ENCODE results near the gene GTPBP4. TPM values are rescaled to one million over a fixed set of nuclear protein-coding genes. Genes with fewer than 3 reads are reported as not detected.
A peak's percentile ranks its signal among the peaks of the same experiment; 100 is the strongest.

Gene GTPBP4
- total and polyA plus RNA-seq, 2 of the 13 experiments (the other 11 are each of a cell fraction or from before 2014, with no cell fraction given): 24.1 to 85.5 TPM

DNA sequence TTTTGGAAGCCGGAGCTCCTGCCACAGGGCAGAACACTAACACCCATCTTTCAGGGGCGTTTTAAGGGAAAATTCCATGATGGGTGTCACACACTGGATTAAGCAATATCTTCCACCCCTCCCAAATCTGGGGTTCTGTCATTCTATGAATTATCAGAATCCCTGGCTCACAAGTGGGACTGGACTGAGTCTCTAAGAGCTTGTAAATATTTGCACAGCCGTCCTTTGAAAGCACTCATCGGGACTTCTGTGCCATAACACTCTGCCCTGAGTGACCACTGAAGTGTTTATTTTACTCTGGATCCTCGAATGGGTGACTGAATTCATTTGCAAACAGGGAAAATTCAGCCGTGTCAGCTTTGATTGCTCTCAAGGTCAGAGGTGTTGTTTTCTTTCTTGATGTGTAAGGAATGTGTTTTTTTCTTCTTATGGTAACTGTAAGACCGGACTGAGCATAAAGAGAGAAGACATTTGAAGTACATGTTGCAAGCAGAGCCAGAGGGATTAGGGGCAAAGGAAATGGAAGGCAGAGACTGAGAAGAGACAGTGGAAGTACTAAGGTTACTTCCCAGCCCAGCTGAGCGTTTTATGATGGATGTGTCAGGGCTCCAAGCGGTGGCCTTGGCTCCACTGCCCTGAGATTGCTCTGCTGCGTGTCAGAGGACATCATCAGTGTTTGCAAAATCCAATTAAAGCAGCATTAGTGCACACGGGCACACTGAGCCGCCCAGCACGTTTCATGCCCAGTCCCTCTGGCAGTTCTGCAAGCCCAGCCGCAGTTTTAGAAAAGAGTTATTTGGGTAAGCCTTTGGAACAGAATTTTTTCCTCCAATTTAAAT, 17.7 kb upstream of the GTPBP4 start (continued):
- TF ChIP-seq, protein P1, sequence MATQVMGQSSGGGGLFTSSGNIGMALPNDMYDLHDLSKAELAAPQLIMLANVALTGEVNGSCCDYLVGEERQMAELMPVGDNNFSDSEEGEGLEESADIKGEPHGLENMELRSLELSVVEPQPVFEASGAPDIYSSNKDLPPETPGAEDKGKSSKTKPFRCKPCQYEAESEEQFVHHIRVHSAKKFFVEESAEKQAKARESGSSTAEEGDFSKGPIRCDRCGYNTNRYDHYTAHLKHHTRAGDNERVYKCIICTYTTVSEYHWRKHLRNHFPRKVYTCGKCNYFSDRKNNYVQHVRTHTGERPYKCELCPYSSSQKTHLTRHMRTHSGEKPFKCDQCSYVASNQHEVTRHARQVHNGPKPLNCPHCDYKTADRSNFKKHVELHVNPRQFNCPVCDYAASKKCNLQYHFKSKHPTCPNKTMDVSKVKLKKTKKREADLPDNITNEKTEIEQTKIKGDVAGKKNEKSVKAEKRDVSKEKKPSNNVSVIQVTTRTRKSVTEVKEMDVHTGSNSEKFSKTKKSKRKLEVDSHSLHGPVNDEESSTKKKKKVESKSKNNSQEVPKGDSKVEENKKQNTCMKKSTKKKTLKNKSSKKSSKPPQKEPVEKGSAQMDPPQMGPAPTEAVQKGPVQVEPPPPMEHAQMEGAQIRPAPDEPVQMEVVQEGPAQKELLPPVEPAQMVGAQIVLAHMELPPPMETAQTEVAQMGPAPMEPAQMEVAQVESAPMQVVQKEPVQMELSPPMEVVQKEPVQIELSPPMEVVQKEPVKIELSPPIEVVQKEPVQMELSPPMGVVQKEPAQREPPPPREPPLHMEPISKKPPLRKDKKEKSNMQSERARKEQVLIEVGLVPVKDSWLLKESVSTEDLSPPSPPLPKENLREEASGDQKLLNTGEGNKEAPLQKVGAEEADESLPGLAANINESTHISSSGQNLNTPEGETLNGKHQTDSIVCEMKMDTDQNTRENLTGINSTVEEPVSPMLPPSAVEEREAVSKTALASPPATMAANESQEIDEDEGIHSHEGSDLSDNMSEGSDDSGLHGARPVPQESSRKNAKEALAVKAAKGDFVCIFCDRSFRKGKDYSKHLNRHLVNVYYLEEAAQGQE (IDR thresholded peaks at IDR 0.05; ENCODE audit: borderline replicate concordance in 1 of 2, low read depth in 1 of 2, low read length in 2 of 2): peak in 1 of 2 experiments; percentile 68; a peak in 2 of 4 replicates
- TF ChIP-seq FOSL1 (CRISPR knock-in tag; IDR thresholded peaks at IDR 0.05; ENCODE audit: borderline replicate concordance): no peak
- TF ChIP-seq ZNF432 (CRISPR knock-in tag; IDR thresholded peaks at IDR 0.05; ENCODE audit: borderline replicate concordance): no peak
- TF ChIP-seq FOXA1 (IDR thresholded peaks at IDR 0.05): peak; percentile 53; the same call in 1 of the 2 replicates
- peak; percentile 72; the same call in 1 of the 2 replicates for TF ChIP-seq FOXA1 (CRISPR knock-in tag; IDR thresholded peaks at IDR 0.05)
- TF ChIP-seq, protein P2, sequence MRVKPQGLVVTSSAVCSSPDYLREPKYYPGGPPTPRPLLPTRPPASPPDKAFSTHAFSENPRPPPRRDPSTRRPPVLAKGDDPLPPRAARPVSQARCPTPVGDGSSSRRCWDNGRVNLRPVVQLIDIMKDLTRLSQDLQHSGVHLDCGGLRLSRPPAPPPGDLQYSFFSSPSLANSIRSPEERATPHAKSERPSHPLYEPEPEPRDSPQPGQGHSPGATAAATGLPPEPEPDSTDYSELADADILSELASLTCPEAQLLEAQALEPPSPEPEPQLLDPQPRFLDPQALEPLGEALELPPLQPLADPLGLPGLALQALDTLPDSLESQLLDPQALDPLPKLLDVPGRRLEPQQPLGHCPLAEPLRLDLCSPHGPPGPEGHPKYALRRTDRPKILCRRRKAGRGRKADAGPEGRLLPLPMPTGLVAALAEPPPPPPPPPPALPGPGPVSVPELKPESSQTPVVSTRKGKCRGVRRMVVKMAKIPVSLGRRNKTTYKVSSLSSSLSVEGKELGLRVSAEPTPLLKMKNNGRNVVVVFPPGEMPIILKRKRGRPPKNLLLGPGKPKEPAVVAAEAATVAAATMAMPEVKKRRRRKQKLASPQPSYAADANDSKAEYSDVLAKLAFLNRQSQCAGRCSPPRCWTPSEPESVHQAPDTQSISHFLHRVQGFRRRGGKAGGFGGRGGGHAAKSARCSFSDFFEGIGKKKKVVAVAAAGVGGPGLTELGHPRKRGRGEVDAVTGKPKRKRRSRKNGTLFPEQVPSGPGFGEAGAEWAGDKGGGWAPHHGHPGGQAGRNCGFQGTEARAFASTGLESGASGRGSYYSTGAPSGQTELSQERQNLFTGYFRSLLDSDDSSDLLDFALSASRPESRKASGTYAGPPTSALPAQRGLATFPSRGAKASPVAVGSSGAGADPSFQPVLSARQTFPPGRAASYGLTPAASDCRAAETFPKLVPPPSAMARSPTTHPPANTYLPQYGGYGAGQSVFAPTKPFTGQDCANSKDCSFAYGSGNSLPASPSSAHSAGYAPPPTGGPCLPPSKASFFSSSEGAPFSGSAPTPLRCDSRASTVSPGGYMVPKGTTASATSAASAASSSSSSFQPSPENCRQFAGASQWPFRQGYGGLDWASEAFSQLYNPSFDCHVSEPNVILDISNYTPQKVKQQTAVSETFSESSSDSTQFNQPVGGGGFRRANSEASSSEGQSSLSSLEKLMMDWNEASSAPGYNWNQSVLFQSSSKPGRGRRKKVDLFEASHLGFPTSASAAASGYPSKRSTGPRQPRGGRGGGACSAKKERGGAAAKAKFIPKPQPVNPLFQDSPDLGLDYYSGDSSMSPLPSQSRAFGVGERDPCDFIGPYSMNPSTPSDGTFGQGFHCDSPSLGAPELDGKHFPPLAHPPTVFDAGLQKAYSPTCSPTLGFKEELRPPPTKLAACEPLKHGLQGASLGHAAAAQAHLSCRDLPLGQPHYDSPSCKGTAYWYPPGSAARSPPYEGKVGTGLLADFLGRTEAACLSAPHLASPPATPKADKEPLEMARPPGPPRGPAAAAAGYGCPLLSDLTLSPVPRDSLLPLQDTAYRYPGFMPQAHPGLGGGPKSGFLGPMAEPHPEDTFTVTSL (CRISPR knock-in tag; IDR thresholded peaks at IDR 0.05; ENCODE audit: borderline replicate concordance): peak; percentile 57; the same call in 1 of the 2 replicates
- TF ChIP-seq, protein P3, sequence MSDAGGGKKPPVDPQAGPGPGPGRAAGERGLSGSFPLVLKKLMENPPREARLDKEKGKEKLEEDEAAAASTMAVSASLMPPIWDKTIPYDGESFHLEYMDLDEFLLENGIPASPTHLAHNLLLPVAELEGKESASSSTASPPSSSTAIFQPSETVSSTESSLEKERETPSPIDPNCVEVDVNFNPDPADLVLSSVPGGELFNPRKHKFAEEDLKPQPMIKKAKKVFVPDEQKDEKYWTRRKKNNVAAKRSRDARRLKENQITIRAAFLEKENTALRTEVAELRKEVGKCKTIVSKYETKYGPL (CRISPR knock-in tag; IDR thresholded peaks at IDR 0.05): no peak
- peak; percentile 56 for TF ChIP-seq HOXD1 (CRISPR knock-in tag; IDR thresholded peaks at IDR 0.05)
- TF ChIP-seq, protein P4, sequence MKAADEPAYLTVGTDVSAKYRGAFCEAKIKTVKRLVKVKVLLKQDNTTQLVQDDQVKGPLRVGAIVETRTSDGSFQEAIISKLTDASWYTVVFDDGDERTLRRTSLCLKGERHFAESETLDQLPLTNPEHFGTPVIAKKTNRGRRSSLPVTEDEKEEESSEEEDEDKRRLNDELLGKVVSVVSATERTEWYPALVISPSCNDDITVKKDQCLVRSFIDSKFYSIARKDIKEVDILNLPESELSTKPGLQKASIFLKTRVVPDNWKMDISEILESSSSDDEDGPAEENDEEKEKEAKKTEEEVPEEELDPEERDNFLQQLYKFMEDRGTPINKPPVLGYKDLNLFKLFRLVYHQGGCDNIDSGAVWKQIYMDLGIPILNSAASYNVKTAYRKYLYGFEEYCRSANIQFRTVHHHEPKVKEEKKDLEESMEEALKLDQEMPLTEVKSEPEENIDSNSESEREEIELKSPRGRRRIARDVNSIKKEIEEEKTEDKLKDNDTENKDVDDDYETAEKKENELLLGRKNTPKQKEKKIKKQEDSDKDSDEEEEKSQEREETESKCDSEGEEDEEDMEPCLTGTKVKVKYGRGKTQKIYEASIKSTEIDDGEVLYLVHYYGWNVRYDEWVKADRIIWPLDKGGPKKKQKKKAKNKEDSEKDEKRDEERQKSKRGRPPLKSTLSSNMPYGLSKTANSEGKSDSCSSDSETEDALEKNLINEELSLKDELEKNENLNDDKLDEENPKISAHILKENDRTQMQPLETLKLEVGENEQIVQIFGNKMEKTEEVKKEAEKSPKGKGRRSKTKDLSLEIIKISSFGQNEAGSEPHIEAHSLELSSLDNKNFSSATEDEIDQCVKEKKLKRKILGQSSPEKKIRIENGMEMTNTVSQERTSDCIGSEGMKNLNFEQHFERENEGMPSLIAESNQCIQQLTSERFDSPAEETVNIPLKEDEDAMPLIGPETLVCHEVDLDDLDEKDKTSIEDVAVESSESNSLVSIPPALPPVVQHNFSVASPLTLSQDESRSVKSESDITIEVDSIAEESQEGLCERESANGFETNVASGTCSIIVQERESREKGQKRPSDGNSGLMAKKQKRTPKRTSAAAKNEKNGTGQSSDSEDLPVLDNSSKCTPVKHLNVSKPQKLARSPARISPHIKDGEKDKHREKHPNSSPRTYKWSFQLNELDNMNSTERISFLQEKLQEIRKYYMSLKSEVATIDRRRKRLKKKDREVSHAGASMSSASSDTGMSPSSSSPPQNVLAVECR (CRISPR knock-in tag; IDR thresholded peaks at IDR 0.05; ENCODE audit: borderline replicate concordance): no peak; the same call in 1 of the 2 replicates

Data from HepG2 (cell line).